ENCODE data around the gene SLC25A14. TPM values are rescaled to one million over a fixed set of nuclear protein-coding genes. Genes with fewer than 3 reads are reported as not detected.

SLC25A14 gene
- total and polyA plus RNA-seq, 10 of the 15 experiments (the other 5 are each of a cell fraction or from before 2014, with no cell fraction given), result 7.6 to 17.0 (median 14.0) TPM

DNA sequence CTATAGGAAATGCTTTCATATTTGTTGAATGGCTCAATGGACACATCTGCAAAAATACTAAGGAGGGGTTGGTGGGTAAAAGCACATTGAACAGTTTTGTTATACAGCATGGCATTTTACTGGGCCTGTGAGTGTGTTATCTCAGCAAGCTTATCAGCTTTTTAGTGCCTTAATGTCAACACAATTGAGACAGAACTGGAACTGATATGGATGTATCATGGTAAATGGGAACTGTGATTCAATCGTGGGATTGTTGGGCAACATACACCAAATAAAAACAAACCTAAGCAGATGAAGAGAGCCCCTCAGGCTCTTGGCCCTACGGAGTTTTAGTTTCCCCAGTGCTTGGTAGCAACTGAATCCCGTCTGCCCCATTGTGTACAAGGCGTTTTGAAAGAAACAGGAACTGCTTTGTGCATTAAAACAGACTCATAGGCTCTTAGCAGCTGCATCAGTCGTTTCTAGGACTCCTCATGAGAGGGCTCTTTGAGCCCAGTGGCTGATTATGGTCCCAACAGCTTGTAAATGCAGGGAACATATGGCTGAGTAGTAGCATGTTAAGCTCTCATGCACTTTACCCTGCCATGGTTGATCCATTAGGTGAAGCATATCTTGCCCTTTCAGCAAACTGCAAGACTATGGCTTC lies 38.4 kb downstream of the SLC25A14 start:
- no TSS peak for BruUV-seq (replicated peaks)

GRCh38 chrX:130385520-130385919 lies 45.8 kb downstream of the SLC25A14 start, which contains the start of gene GPR119:
Gene GPR119, minus strand, starts transcription at chrX:130385674. Its CDS starts 227 bp downstream, at chrX:130385447.
- no TSS peak for BruUV-seq (replicated peaks)
- WGBS (ENCODE audit: insufficient coverage, insufficient replicate concordance, low lambda C conversion rate, missing lambda C conversion rate), result 21% methylated on average over 4 of the region's 4 CpGs
- Histone ChIP-seq H3K36me3 (ENCODE audit: control insufficient read depth in 2 of 2, insufficient read depth in 2 of 2, low read length in 1 of 2) (no peaks in the 10 kb centered on the region), H2AFZ (ENCODE audit: control insufficient read depth, low read depth, low read length) (no peak within 1 kb of the TSS), H3K27ac (ENCODE audit: control insufficient read depth, insufficient read depth) (no peak within 1 kb of the TSS), H3K4me2 (ENCODE audit: control insufficient read depth, insufficient read depth) (no peak within 1 kb of the TSS), H3K27me3 (replicated peaks in 1 of 2; ENCODE audit: control insufficient read depth in 2 of 2, insufficient read depth in 2 of 2, low read length in 1 of 2) (peaks cover 0 to 2% of the 10 kb centered on the region in 2 experiments; a peak in 1 of 4 replicates), H3K4me3 (no peak within 1 kb of the TSS), H3K4me1 (ENCODE audit: control insufficient read depth, insufficient read depth, low read length) (no peaks in the 10 kb centered on the region), H4K20me1 (ENCODE audit: control insufficient read depth, insufficient read depth) (no peaks in the 10 kb centered on the region), H3K79me2 (ENCODE audit: control insufficient read depth, insufficient read depth, low read length) (no peaks in the 10 kb centered on the region), H3K9me3 (replicated peaks; ENCODE audit: control insufficient read depth, insufficient read depth, low read length) (no peaks in the 10 kb centered on the region), H3K9ac (ENCODE audit: control insufficient read depth, insufficient read depth, low read length) (no peak within 1 kb of the TSS)
- POLR2A ChIA-PET, result no interaction called here
- FAIRE-seq, result no peak
- SMC1A ChIA-PET (ENCODE audit: uncharacterized antibody, unreplicated experiment), result no interaction called here
- CTCF ChIA-PET, result interaction anchor here (0.9 to 1.1 kb wide), 2 partner anchors 10 to 531 kb away, joined by 3 to 4 read pairs; no protein-coding TSS in a partner anchor
- no peak for ATAC-seq
- RAD21 ChIA-PET (ENCODE audit: unreplicated experiment), result no interaction called here
- DNase-seq (ENCODE audit: low read depth, low spot score), result no peak
- in situ Hi-C loops (cut with MboI) (no loop called here), intact Hi-C loops (cut with micrococcal nuclease; ENCODE audit: unreplicated experiment) (no loop called here)
- no peak for TF ChIP-seq TCF3 (IDR thresholded peaks at IDR 0.05; ENCODE audit: borderline replicate concordance, insufficient read depth, low read depth, low read length)
- no peak for TF ChIP-seq ZNF274 (IDR thresholded peaks at IDR 0.05; ENCODE audit: insufficient read depth, insufficient read length)
- no peak for TF ChIP-seq SMAD1 (IDR thresholded peaks at IDR 0.05; ENCODE audit: low read depth, partially characterized antibody)
- TF ChIP-seq ZBED1 (IDR thresholded peaks at IDR 0.05; ENCODE audit: borderline replicate concordance), result no peak
- TF ChIP-seq KDM1A (IDR thresholded peaks at IDR 0.05; ENCODE audit: borderline replicate concordance), result no peak
- no peak for TF ChIP-seq GATAD2B (conservative IDR thresholded peaks at IDR 0.05; ENCODE audit: low read depth)
- TF ChIP-seq EGR1 (IDR thresholded peaks at IDR 0.05; ENCODE audit: borderline replicate concordance in 1 of 2, low read depth in 2 of 2, low read length in 2 of 2), result no peak
- TF ChIP-seq MEF2A (IDR thresholded peaks at IDR 0.05; ENCODE audit: insufficient read depth, low read depth, low read length), result no peak
- TF ChIP-seq KAT2A (conservative IDR thresholded peaks at IDR 0.05; ENCODE audit: control insufficient read depth, low read depth, low read length), result no peak
- no peak for TF ChIP-seq CREM (IDR thresholded peaks at IDR 0.05; ENCODE audit: low read depth)
- TF ChIP-seq SUPT20H (IDR thresholded peaks at IDR 0.05; ENCODE audit: borderline replicate concordance, control insufficient read depth, low read depth, low read length), result no peak
- TF ChIP-seq PAX5 (IDR thresholded peaks at IDR 0.05; ENCODE audit: borderline replicate concordance, low read depth, low read length), result no peak
- no peak for TF ChIP-seq NR2F1 (conservative IDR thresholded peaks at IDR 0.05)

More for the DNA sequence above, 38.4 kb downstream of the SLC25A14 start:
- H3K27ac ChIP-seq (ENCODE audit: control insufficient read depth, insufficient read depth), result no peak overlapping the region
- no peaks in the 10 kb centered on the region for H3K36me3 ChIP-seq (ENCODE audit: control insufficient read depth in 2 of 2, insufficient read depth in 2 of 2, low read length in 1 of 2)
- RAD21 ChIA-PET (ENCODE audit: unreplicated experiment), result no interaction called here
- no peak overlapping the region for H3K4me3 ChIP-seq
- no peaks in the 10 kb centered on the region for H3K27me3 ChIP-seq (replicated peaks in 1 of 2; ENCODE audit: control insufficient read depth in 2 of 2, insufficient read depth in 2 of 2, low read length in 1 of 2)
- TF ChIP-seq KLF5 (IDR thresholded peaks at IDR 0.05; ENCODE audit: partially characterized antibody) (no peak), TCF3 (IDR thresholded peaks at IDR 0.05; ENCODE audit: borderline replicate concordance, insufficient read depth, low read depth, low read length) (no peak), CEBPB (IDR thresholded peaks at IDR 0.05; ENCODE audit: borderline replicate concordance in 1 of 2, low read depth in 2 of 2, low read length in 2 of 2) (no peak), MTA3 (IDR thresholded peaks at IDR 0.05; ENCODE audit: borderline replicate concordance, low read length) (no peak)
- H3K4me2 ChIP-seq (ENCODE audit: control insufficient read depth, insufficient read depth), result no peak overlapping the region
- in situ Hi-C loops (cut with MboI) (no loop called here), intact Hi-C loops (cut with micrococcal nuclease; ENCODE audit: unreplicated experiment) (no loop called here)
- ATAC-seq (no peak), FAIRE-seq (no peak), DNase-seq (ENCODE audit: low read depth, low spot score) (no peak)
- H3K4me1 ChIP-seq (ENCODE audit: control insufficient read depth, insufficient read depth, low read length), result no peaks in the 10 kb centered on the region
- 24% methylated on average over 5 of the region's 5 CpGs for WGBS (ENCODE audit: insufficient coverage, insufficient replicate concordance, low lambda C conversion rate, missing lambda C conversion rate)
- H3K9ac ChIP-seq (ENCODE audit: control insufficient read depth, insufficient read depth, low read length), result no peak overlapping the region
- SMC1A ChIA-PET (ENCODE audit: uncharacterized antibody, unreplicated experiment), result interaction anchor here (0.8 kb wide), 1 partner anchor 17 kb away, joined by 3 read pairs; no protein-coding TSS in a partner anchor
- H3K79me2 ChIP-seq (ENCODE audit: control insufficient read depth, insufficient read depth, low read length), result no peaks in the 10 kb centered on the region
- POLR2A ChIA-PET, result no interaction called here
- CTCF ChIA-PET, result no interaction called here
- no peak overlapping the region for H2AFZ ChIP-seq (ENCODE audit: control insufficient read depth, low read depth, low read length)
- no peaks in the 10 kb centered on the region for H3K9me3 ChIP-seq (replicated peaks; ENCODE audit: control insufficient read depth, insufficient read depth, low read length)
- no peaks in the 10 kb centered on the region for H4K20me1 ChIP-seq (ENCODE audit: control insufficient read depth, insufficient read depth)

Data from GM12878 (cell line).